ENCODE results near the gene HPS1.

The HPS1 gene

DNA sequence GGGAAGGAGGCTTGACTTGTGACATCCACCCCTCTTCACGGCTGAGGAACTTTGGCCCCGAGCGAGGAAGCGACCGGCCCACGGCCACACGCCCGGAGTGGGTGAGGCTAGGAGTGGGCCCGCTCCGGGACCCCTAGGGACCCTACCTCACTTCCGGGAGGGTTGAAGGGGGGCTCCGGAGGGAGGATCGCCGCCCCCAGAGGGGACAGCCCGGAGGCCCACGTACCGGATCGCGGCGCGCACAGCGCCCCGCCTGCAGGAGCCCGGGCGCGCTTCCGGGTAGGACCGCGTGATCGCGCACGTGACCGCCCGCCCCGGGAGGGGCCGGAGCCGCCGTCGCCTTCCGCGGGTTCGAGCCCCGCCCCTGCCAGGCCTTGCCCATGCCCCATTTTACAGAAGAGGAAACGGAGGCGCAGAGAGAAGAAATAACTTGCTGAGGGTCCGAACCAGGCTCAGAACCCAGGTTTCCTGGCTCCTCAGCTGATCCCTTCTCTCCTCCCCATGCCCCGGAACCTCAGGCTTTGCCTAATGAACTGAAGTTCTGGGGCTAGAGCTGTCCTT lies at the start of gene HPS1:
TSS of gene HPS1 (minus strand) at position 275 of the 561 bp plus-strand sequence. CDS start 3,695 bp downstream, outside the sequence.
- DNase-seq: no peak

DNA sequence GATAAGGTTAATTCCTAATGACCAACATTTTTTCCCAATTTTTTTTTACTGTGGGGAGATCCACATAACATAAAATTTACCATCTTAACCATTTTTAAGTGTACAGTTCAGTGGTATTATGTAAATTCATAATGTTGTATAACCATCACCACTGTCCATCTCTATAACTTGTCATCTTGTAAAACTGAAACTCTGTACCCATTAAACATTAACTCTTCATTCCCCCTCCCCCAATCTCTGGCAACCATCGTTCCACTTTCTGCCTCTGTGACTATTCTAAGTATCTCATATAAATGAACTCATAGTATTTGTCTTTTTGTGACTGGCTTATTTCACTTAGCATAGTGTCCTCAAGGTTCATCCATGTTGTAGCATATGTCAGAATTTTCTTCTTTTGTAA lies 46.0 kb upstream of the HPS1 start:
- DNase-seq: no peak

DNA sequence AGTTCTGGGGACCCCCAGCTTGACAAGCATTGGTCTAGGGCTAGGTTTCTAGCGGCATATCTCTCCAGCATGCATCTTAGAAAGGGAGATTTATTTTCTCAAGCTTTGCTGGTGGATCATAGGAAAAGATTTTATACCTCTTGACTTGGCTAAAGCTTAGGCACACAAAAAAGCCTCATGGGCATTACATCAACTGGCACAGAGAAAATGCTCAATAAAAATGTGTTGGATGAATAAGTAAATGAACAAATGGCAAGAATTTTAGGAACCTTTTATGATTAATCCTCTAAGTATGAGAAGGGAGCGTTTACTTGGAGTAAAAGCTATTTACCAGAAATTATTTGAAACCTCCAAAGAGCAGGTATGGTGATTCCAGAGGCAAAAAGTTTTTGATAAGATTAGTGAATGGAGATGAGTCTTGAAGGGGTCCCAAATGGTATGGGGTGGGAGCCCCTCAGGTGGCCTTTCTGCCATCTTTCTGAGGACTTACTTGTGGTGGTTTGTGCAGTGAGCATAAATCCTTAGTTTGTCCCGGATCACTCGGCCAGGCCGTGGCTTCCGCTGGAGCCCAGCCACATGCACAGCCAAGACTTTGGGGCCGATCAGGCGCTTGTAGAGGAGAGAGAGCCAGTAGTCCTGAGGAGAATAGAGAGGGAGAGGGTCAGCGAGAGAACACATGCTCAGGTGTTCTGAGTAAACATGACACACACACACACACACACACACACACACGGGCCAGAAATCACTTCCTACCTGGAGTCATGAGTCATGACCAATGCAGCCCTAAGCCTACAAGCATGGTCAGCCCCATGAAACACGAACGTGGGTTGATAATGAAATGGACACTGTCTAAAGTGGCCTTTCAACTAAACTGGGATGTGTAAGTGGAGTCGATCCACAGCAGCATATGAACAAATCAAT lies 43.1 kb upstream of the HPS1 start:
- no peak for DNase-seq

DNA sequence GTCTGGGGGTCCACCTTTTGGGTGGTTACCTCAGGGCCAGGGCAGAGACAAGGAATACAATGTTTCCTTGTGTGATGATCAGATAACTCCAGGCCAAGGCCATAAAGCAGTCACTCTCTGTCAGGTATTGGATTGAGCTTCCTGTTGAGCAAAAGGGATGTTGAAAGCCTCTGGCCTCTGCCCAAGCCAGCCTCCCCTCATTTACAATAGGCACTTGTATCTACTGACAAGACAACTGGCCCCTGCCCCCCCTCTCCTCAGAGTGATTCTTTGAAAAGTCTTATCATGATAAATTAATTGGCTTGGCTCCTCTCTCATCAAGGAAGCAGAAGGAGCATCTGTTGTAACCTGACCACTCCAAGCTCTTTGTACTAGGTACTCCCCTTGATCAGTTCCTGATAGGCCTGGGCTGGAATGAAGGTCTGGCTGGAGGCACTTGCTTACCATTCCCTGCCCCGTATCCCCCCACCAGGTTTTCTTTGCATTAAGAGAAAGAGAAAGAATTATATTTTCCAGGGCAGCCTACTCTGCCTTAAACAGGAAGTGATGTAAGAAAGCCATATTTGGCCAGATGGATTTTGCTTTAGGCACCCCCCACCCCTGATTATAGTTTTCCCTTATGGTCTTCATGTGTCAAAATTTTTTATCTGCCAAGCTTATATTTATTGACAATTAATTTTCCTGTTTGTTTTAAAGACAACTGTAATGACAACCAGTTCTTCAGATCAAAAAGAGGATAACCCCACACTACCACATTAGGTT lies 42.1 kb upstream of the HPS1 start:
- DNase-seq: no peak

DNA sequence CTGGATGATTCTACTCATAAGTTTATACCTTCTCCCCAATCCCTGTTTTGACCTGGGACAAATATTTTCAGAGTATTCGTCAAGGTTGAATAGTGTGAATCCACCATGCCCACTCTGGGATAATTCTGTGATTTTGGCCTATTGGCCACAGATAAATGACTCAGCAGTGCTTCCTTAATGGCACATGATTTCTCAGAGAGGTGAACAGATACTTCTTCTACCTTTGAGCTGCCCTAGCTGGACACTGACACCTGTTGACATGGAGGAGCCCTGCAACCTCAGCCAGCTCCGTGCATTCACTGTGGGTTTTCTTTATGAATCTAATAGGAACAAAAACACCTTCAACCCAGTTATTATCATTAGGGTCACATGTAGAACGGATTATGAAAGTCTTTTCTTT lies 40.9 kb upstream of the HPS1 start:
- DNase-seq: no peak

DNA sequence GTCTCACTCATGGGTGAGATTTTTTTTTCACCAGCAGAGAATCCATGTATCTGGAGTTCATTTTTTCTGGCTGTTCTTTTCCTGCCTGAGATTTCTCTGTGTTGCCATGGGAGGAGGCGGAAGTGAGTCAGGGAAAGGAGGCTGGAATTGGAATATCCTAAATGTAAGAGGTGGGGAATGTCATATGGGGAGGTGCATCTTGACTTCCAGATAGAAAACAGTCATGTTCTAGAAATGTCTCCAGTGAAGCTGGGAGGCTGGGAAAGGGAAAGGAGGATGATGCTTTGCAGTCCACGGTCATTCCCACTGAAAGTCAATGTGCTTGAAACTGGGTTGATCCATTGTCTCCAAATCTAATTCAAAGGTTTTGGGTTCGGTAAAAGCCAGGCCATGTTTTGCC lies 39.7 kb upstream of the HPS1 start:
- DNase-seq: no peak

DNA sequence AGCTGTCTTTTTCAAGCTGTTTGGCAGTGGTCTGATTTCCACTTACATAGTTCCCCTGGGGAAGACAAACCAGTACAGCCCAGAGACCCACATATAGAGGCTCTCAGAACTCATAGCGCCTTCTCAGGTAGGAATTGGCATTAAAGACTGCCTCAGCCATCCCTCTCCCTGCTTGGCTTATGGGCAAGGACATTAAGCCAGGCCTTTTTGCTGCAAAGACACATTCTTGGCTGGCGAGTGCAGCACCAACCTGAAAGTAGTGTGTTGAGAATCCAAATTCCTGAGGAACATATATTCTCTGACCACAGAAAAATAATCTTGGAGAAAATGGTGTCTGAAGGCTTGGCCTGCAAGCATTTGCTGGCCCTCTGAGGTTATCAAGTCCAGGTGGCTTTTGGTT lies 39.2 kb upstream of the HPS1 start:
- DNase-seq: no peak

DNA sequence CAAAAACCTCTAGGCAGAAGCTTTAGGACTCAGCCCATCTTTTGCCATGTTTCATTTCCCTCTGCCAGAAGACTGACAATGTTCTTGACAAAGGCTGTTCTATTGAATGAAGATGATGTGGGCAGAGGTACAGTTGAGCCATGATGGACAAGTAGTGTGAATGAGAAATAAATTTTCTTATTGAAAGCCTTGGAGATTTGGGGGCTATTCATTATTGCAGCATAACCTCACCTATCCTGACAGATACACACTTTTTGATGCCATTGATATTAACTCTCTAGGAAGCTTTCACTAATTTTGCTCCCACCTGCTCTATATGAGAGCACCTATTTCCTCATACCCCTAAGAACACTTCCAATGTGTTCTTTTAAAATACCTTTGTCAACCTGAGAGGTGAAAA lies 36.9 kb upstream of the HPS1 start:
- no peak for DNase-seq

DNA sequence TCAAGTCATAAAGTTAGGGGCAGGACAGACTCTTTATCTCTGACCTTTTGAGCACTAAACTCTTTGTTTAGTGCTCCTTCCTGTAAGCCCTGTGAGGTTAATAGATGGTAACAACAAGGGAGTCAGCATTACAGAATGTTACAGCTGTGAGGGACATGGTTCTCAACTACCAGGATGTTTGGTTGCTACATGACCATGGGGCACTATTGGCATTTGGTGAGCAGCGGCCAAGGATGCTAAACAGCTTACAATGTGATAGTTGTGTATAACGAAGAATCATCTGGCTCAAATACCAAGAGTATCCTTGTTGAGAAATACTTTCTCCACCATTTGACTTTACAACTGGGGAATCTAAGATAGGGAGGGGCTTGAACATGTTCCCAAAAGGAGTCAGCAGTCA lies 35.4 kb upstream of the HPS1 start:
- DNase-seq: no peak

DNA sequence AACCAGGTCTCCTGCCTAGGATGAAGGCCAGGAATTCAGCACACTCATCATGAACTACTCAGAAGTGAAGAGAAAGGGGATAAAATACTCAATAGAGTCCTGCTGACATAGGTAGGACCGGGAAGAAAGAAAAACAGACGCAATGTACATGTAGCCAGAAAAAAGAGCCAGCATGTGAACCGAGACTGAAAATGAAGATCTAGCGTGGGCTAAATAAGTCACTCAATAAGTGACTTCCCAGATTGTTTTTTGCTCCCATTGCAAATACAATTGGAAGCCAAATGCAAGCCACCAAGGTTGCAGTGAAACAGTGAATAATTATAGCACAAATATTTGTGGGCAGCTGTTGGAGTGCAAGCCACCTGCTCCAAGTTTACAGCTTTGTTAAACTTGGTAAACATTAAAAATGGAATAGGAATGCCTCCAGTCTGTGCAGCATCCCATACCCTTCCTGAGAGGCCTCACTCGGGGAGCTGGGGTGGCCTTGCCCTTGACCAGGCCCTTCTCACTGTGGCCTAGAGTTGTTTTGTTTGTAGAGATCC lies 34.7 kb upstream of the HPS1 start:
- DNase-seq: no peak

DNA sequence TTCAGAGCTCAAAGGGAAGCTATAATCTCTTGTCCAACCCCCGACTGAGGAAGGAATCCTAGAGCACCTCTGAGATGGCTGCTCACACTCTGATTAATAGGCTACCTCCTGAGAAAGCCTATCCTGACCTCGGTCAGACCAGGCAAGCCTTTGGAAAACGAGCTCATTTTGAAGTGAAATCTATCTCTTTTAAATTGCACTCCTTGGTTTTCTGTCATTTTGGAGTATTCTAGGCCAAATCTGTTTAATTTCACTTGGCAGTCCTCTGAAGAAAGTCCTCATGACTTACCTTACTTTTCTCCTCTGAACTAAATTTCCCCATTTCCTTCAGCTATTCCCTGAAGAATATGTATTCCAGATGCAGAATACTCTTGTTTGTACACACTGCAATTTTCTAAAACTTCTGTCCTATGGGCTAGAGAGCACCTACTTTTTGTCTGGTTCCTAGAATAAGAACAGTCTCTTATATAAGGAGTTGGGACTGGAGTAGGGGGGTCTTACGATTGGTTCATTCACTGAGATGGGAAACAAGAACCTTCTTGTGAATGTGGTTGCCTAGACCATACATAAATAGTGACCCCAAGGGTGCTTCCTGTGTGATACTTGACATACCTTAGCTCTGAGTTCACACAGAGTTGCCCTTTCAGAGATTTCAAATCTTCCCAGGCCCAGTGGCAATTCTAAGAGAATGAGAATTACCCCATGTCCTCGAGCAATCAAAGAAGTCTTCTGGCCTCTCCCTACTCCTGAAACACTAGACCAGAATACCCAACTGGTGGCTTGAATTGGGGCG lies 31.9 kb upstream of the HPS1 start:
- DNase-seq: no peak

DNA sequence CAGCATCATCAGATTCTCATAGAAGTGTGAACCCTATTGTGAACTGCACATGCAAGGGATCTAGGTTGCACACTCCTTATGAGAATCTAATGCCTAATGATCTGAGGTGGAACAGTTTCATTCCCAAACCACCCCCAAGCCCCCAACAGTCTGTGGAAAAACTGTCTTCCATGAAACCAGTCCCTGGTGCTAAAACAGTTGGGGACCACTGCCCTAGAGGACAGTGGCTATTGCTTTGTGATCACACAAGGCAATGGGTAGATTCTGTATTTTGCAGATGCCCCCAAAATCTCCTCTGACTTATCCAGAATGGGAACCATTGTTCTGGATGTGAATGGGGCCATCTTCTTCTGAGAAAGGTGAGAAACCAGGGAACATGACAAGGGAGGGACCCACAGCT lies 31.1 kb upstream of the HPS1 start:
- DNase-seq: no peak

DNA sequence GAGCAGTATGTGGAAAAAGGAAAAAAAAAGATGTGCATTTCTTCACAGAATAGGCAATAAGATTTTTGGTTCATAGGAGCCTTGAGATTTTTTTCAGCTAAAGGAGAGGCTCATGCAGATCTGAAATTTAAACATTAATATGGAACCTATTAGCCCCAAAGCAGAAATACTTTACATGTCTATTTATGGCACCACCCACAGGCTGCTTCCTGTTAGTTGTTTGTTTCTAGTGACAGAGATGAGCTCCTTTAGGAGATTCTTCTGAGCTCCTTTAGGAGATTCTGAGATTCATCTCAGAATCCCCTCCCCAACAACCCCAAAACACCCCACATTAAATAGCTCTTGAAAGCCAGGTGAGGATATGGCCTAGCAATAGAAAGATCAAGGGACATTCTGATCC lies 27.9 kb upstream of the HPS1 start:
- DNase-seq: no peak

DNA sequence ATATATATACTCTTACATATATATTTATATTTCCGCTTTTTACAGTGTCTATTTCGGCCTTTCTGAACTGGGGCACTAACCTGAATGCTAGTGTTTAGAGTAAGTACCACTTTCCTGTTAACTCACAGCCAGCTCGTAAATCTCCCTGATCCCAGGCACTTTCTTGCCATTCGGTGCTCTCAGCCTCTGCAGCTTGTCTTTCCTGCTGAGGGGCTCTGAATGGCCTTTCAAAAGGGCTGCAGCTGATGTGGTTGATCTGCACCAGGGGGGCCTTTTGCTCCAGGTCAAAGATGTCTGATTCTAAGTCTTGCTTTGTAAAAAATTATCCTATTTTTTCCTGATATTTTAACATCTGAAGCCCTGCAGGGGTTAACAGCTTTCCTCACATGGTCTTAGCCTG lies 25.5 kb upstream of the HPS1 start:
- no peak for DNase-seq

DNA sequence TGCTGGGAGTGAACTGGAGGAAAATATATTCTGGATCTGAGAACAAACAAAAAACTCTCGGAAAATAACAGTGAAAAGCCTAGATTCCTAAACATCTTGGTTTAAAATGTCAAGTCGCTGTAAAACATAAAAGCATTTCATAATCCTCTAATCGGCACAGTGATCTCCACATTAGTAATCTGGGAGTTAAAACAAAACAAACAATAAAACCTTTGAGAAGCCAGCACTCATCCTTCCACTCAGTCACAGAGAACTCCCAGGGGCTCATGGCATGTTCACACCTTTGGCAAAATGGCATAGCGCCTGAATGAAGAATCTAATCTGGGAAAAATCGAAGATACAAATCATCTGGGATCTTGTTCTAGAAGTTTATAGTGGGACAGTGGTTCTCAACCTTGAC lies 24.1 kb upstream of the HPS1 start:
- DNase-seq: no peak

DNA sequence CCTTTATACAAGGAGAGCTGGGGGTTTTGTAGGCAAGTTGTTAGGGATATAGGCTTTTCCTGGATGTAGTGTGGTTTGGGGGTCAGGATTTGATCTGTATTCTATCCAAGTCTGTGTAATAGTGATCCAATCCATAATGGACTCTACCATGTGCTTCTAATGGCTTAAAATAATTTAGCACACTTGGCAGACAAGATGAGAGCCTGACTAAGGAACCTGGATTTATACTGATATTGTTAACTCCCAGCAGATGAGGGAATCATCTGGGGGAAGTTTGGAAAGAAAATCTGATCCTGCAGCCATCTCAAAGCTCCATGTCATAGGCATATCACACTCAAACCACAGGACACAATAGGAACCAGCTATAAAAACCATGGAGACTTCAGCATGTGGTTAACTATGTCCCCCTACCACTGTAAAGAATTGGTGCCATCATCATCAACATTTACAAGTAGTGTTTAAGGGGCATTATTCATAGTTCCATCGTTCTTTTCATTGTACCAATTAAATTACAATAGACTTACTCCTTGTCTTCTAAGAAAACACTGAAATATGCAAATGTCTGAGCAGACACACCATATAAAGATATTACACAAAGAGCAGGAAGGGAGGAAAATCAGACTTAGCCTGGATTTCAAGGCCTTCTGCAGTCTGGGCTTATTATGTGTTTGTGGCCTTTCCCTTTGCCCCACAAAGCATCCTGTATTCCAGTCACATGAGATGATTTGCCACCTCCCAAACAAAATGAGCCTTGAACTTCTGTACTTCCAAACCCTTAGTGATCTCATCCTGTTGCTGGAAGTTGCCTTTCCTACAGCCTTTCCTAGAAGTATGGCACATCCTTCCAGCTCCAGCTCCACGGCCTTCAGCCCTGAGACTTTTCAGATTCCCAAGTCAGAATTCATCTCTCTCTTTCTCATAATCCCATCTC lies 22.5 kb upstream of the HPS1 start:
- no peak for DNase-seq

DNA sequence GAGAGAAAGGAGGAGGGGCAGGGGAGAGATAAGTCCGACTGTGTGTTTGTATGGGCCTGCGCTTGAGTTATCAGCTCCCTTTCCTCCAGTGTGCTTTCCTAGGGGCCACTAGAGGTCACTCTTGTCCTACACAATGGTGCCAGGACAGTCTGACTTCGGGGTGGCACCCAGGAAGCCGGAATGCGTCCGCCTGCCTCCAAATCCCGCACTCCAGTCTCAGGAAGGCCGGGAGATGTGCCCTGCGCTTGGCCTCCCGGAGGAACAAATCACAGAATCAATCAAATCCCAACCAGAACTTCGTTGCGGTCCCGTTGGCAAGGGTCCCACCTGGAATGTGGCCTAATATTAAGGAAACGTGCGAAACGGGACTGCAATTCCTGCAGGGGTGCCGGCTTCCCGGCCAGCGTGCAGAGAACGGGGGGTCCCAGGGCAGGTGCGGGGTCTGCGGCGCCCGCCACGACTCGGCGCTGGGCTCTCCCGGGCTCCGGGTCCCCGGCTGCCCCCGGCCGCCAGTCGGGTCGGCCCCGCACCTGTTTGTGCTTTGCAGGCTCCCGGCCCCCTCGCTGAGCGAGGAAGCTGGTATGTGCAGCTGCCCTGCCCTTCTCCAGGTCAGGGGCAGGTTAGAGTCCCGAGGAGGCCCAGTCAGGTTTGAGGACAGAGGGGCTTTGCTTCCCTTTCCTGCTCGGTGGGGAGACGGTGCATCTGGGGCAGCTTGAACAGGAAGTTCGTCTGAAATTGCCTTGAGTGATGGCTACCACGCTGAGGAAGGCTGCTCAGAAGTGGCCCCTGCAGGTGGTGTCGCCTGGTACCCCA lies 21.0 kb upstream of the HPS1 start:
- DNase-seq: no peak

DNA sequence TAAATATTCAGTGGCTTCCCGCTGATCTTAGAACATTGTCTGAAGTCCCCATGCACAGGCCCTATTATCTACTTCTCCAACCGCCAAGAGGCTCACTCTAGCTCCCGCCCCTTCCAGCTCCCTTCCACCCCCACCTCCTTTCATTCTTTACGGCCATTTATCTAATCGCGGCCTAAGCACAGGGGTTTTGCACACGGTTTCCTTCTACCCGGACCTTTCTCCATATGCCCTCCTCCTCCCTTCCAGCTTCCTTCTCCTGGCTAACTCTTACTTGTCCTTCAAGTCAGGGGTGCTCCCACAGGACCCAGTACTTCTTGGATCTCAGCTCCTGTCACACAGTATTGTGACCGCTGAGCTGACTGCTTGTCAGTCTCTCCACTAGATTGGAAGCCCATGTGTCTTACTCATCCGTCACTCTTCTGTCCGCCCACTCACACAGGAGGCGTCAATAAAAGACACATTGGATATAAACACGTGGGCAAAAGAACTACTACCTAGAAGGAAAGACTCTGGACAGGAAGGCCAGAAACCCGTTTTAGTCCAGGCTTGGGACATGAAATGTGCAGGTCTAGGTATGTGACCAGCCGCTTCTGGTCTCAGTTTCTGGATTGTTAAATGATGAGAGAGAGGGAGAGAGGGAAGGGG lies 20.2 kb upstream of the HPS1 start:
- no peak for DNase-seq

DNA sequence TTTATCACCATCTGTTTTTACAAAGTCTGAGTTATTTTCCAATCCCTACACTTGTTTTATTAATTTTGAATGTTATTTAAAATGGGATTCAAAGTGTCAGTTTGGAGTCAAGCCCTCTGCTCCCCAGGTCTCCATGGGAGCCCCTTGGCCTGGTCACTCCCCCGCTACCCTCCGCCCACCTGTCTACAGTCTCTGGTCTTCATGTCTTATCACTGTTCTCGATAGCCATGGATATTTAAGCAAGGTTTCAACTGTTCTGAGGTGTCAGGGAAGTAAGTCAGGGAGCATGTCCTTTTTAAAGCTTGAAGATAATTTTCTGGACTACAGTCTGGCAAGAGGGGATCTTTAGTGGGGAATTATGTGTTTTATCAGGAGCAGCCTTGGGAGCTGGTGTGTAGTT lies 19.1 kb upstream of the HPS1 start:
- no peak for DNase-seq

Data from DMS 273 treated with DMSO at 0.1 percent for 48 hours (cell line).